HepG2 (cell line): ENCODE data around the gene MAST1. TPM values are rescaled to one million over a fixed set of nuclear protein-coding genes. Genes with fewer than 3 reads are reported as not detected.

Source experiments
- EEA1 ChIP-seq: sonication (generic); formaldehyde crosslinking; IDR thresholded peaks from 2 replicates; pipeline ENCODE4 v1.5.1; 2020; ENCODE audit warnings: mild to moderate bottlenecking, missing genetic modification reagents, borderline replicate concordance
- RNF2 ChIP-seq: fragments of 450-650 bp; conservative IDR thresholded peaks from 2 replicates; pipeline ENCODE4 v1.6.1; 2016; ENCODE audit warnings: low read depth
- SALL1 ChIP-seq: sonication (generic); formaldehyde crosslinking; IDR thresholded peaks from 2 replicates; pipeline ENCODE4 v1.8.0; 2022; ENCODE audit warnings: mild to moderate bottlenecking, missing genetic modification reagents
- TCF12 ChIP-seq, 2 experiments: fragments of 450-650 bp in 1 of 2; sonication (generic) in 1 of 2; formaldehyde crosslinking in 1 of 2; IDR thresholded peaks; 2 replicates each; pipeline versions ENCODE4 v1.6.1 to v1.8.0; 2017 to 2022; ENCODE audit warnings: antibody characterized with exemption in 1 of 2, mild to moderate bottlenecking in 1 of 2, missing genetic modification reagents in 1 of 2, moderate library complexity in 1 of 2
- UBTF ChIP-seq: sonication (generic); formaldehyde crosslinking; IDR thresholded peaks from 2 replicates; pipeline ENCODE4 v1.4.0; 2020; ENCODE audit warnings: mild to moderate bottlenecking, missing genetic modification reagents
- ZNF251 ChIP-seq: sonication (generic); formaldehyde crosslinking; IDR thresholded peaks from 2 replicates; pipeline ENCODE4 v1.9.0; 2021; ENCODE audit warnings: mild to moderate bottlenecking, missing genetic modification reagents
- ZNF432 ChIP-seq: sonication (generic); formaldehyde crosslinking; IDR thresholded peaks from 2 replicates; pipeline ENCODE4 v1.5.0; 2020; ENCODE audit warnings: missing genetic modification reagents, mild to moderate bottlenecking, borderline replicate concordance
- ZNF496 ChIP-seq: sonication (generic); formaldehyde crosslinking; IDR thresholded peaks from 2 replicates; pipeline ENCODE4 v1.8.1; 2023; ENCODE audit warnings: mild to moderate bottlenecking, moderate library complexity, missing genetic modification reagents; ENCODE audit not compliant: insufficient replicate concordance
- polyA plus RNA-seq, 8 experiments: library from polyadenylated mRNA; depleted of rRNA in 3 of 8; stranded (reverse) in 7 of 8; unstranded in 1 of 8; fragments of >200 nt; fragmentation: Illumina TruSeq in 4 of 8; extraction: Trizol in 4 of 8; gene quantifications; 2 replicates each; pipeline versions ENCODE4 v1.2.1 to v1.2.3, GENCODE V29; 2011 to 2016; ENCODE audit warnings: low read depth in 4 of 8, missing spikeins in 1 of 8, mixed read lengths in 1 of 8; ENCODE audit not compliant: insufficient read depth in 1 of 8
- total RNA-seq, 5 experiments: library from RNA; depleted of rRNA; stranded (reverse); fragments of >200 nt; fragmentation: Illumina TruSeq; extraction: Trizol; gene quantifications; 2 replicates each; pipeline ENCODE4 v1.2.3, GENCODE V29; 2016; ENCODE audit warnings: low read depth in 1 of 5
- TF ChIP-seq, protein P1 (sequence below): sonication (generic); formaldehyde crosslinking; IDR thresholded peaks from 2 replicates; pipeline ENCODE4 v1.4.0; 2020; ENCODE audit warnings: missing genetic modification reagents

MAST1 gene
- total and polyA plus RNA-seq, 2 of the 13 experiments (the other 11 are each of a cell fraction or from before 2014, with no cell fraction given) = 0.73 to 4.7 TPM

DNA sequence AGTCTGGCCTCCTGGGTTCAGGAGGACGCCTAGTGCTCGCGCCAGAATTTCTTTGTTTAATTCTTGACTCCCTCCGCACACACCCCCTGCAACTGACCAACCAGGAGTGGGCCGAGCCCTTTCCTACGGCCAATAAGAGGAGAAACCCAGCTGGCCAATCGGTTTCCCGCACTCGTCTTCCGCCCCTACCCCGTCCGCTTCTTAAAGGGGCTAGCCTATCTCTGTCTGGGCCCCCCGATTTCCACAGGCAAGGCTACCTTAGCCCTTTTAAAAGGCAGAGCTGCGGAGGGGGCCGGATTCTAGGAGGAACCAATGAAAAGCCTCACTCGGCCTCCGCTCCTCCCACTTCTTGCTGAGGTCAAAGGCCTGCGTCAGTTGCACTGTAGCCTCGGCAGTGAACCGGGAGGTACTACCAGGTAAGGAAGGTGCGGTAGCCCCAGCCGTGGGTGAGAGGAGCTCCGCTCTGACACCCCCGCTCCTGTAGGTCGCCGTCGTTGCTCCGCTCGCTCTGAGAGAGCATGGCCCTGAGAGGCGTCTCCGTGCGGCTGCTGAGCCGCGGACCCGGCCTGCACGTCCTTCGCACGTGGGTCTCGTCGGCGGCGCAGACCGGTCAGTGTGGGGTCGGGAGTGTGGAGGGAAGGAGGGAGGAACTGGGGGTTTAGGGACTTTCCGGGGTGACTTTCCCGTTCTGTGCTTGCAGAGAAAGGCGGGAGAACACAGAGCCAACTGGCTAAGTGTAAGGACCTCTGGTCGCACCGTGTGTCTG is 52.7 kb downstream of the MAST1 start, which contains the start of gene GCDH (continued):
- TF ChIP-seq SALL1 (no peak; the same call in 1 of the 2 replicates), ZNF496 (CRISPR knock-in tag) (no peak), ZNF251 (no peak), UBTF (CRISPR knock-in tag) (peak; percentile 74), ZNF432 (CRISPR knock-in tag) (no peak; the same call in 1 of the 2 replicates), RNF2 (peak; percentile 93), EEA1 (no peak), TCF12 (IDR thresholded peaks at IDR 0.05) (no peak), TCF12 (CRISPR knock-in tag; IDR thresholded peaks at IDR 0.05) (no peak)
- TF ChIP-seq, protein P1, sequence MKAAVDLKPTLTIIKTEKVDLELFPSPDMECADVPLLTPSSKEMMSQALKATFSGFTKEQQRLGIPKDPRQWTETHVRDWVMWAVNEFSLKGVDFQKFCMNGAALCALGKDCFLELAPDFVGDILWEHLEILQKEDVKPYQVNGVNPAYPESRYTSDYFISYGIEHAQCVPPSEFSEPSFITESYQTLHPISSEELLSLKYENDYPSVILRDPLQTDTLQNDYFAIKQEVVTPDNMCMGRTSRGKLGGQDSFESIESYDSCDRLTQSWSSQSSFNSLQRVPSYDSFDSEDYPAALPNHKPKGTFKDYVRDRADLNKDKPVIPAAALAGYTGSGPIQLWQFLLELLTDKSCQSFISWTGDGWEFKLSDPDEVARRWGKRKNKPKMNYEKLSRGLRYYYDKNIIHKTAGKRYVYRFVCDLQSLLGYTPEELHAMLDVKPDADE (CRISPR knock-in tag) = no peak
